SH-SY5Y (cell line): ENCODE measurements around the gene CCDC106.

Experiments
- GATA2 ChIP-seq: IDR thresholded peaks from 2 replicates; pipeline ENCODE4 v1.6.1; 2011; ENCODE audit warnings: mild to moderate bottlenecking, low read depth, low read length
- GATA3 ChIP-seq: IDR thresholded peaks from 2 replicates; pipeline ENCODE4 v1.6.1; 2011; ENCODE audit warnings: low read depth, mild to moderate bottlenecking, low read length, moderate library complexity

GRCh38 chr19:55605637-55606470 is 42.2 kb upstream of the CCDC106 start, which contains the start of gene ZNF865:
- TF ChIP-seq GATA3 (no peak), GATA2 (no peak)
